H9 (cell line): Measurements from ENCODE around the gene RFNG. TPM values are rescaled to one million over a fixed set of nuclear protein-coding genes. Genes with fewer than 3 reads are reported as not detected.

Experiments
- DNase-seq: peaks from one replicate; pipeline ENCODE4 v3.0.0-alpha.2; 2017
- H2AFZ ChIP-seq: one replicate; pipeline ENCODE4 v1.6.1; 2013; ENCODE audit warnings: mild to moderate bottlenecking, low read length, control low read depth, moderate library complexity
- H2AK5ac ChIP-seq: 2 replicates; pipeline ENCODE4 v1.6.1; 2013; ENCODE audit warnings: low read length, control low read depth, mixed read lengths; ENCODE audit not compliant: insufficient read length
- H2BK120ac ChIP-seq: one replicate; pipeline ENCODE4 v1.6.1; 2013; ENCODE audit warnings: low read depth, mild to moderate bottlenecking, low read length, control low read depth, inconsistent platforms; ENCODE audit not compliant: poor library complexity, severe bottlenecking
- H2BK12ac ChIP-seq: 2 replicates; pipeline ENCODE4 v1.6.1; 2013; ENCODE audit warnings: low read length, control low read depth, mixed read lengths, low read depth; ENCODE audit not compliant: insufficient read length
- H2BK15ac ChIP-seq: 2 replicates; pipeline ENCODE4 v1.6.1; 2013; ENCODE audit warnings: low read depth, low read length, control low read depth
- H2BK20ac ChIP-seq: one replicate; pipeline ENCODE4 v1.6.1; 2013; ENCODE audit warnings: low read depth, mild to moderate bottlenecking, low read length, control low read depth, inconsistent platforms; ENCODE audit not compliant: poor library complexity, severe bottlenecking
- H2BK5ac ChIP-seq: 2 replicates; pipeline ENCODE4 v1.6.1; 2013; ENCODE audit warnings: low read length, control low read depth, mixed read lengths; ENCODE audit not compliant: insufficient read length
- H3K14ac ChIP-seq: 2 replicates; pipeline ENCODE4 v1.6.1; 2013; ENCODE audit warnings: low read length, control low read depth; ENCODE audit not compliant: insufficient read depth
- H3K18ac ChIP-seq: 2 replicates; pipeline ENCODE4 v1.6.1; 2013; ENCODE audit warnings: low read depth, mild to moderate bottlenecking, mixed read lengths, low read length, control low read depth; ENCODE audit not compliant: insufficient read length
- H3K23ac ChIP-seq: 2 replicates; pipeline ENCODE4 v1.6.1; 2013; ENCODE audit warnings: low read length, control low read depth, mixed read lengths, low read depth; ENCODE audit not compliant: insufficient read length
- H3K23me2 ChIP-seq: 2 replicates; pipeline ENCODE4 v1.6.1; 2013; ENCODE audit warnings: low read depth, mild to moderate bottlenecking, mixed read lengths, low read length, control low read depth; ENCODE audit not compliant: insufficient read length, poor library complexity, severe bottlenecking
- H3K27ac ChIP-seq: 2 replicates; pipeline ENCODE4 v1.5.1; 2013; ENCODE audit warnings: low read length, control low read depth, mixed read lengths, low read depth; ENCODE audit not compliant: insufficient read length
- H3K27me3 ChIP-seq: 2 replicates; pipeline ENCODE4 v1.6.1; 2013; ENCODE audit warnings: low read length, control low read depth, inconsistent platforms; ENCODE audit not compliant: insufficient read depth
- H3K4ac ChIP-seq: 2 replicates; pipeline ENCODE4 v1.6.1; 2013; ENCODE audit warnings: low read depth, mild to moderate bottlenecking, control low read depth, inconsistent platforms, low read length, moderate library complexity
- H3K4me1 ChIP-seq: 2 replicates; pipeline ENCODE4 v1.6.1; 2013; ENCODE audit warnings: low read length, control low read depth, inconsistent platforms; ENCODE audit not compliant: insufficient read depth
- H3K4me2 ChIP-seq: 2 replicates; pipeline ENCODE4 v1.6.1; 2013; ENCODE audit warnings: low read length, control low read depth, mixed read lengths; ENCODE audit not compliant: insufficient read length, insufficient read depth
- H3K56ac ChIP-seq: 2 replicates; pipeline ENCODE4 v1.6.1; 2013; ENCODE audit warnings: low read depth, mild to moderate bottlenecking, mixed read lengths, low read length, control low read depth; ENCODE audit not compliant: insufficient read length
- H3K79me1 ChIP-seq: 2 replicates; pipeline ENCODE4 v1.6.1; 2013; ENCODE audit warnings: low read depth, mild to moderate bottlenecking, moderate library complexity, low read length, control low read depth, inconsistent platforms; ENCODE audit not compliant: insufficient read depth, poor library complexity, severe bottlenecking
- H3K79me2 ChIP-seq: 2 replicates; pipeline ENCODE4 v1.6.1; 2013; ENCODE audit warnings: low read length, control low read depth, inconsistent platforms; ENCODE audit not compliant: insufficient read depth
- H3K9ac ChIP-seq: 2 replicates; pipeline ENCODE4 v1.6.1; 2013; ENCODE audit warnings: low read length, control low read depth, mixed read lengths; ENCODE audit not compliant: insufficient read length; ENCODE audit errors: extremely low read depth
- H3K9me3 ChIP-seq: one replicate; pipeline ENCODE4 v1.6.1; 2013; ENCODE audit warnings: low read depth, low read length, inconsistent platforms; ENCODE audit not compliant: control insufficient read depth
- H3T11ph ChIP-seq: one replicate; pipeline ENCODE4 v1.6.1; 2013; ENCODE audit warnings: mild to moderate bottlenecking, low read length, control low read depth, inconsistent platforms
- H4K20me1 ChIP-seq: one replicate; pipeline ENCODE4 v1.6.1; 2013; ENCODE audit not compliant: control insufficient read depth, insufficient read length, insufficient read depth
- H4K5ac ChIP-seq: 2 replicates; pipeline ENCODE4 v1.6.1; 2013; ENCODE audit warnings: low read depth, mild to moderate bottlenecking, mixed read lengths, low read length, control low read depth; ENCODE audit not compliant: insufficient read length
- H4K8ac ChIP-seq: replicated peaks from 2 replicates; pipeline ENCODE4 v1.6.1; 2013; ENCODE audit warnings: low read length, control low read depth, mixed read lengths, low read depth; ENCODE audit not compliant: insufficient read length
- H4K91ac ChIP-seq: 2 replicates; pipeline ENCODE4 v1.6.1; 2013; ENCODE audit warnings: low read depth, mild to moderate bottlenecking, moderate library complexity, mixed read lengths, low read length, control low read depth; ENCODE audit not compliant: insufficient read length
- H3K27ac Mint-ChIP-seq, 3 experiments: 2 replicates in 2 of 3; 3 replicates in 1 of 3; pipeline ENCODE4 v1.8.0; 2020 to 2021; ENCODE audit warnings: mixed read lengths in 3 of 3, mild to moderate bottlenecking in 1 of 3, moderate library complexity in 1 of 3
- H3K27me3 Mint-ChIP-seq: 2 replicates; pipeline ENCODE4 v1.8.0; 2021; ENCODE audit warnings: low read depth, mild to moderate bottlenecking, moderate library complexity, mixed read lengths
- H3K36me3 Mint-ChIP-seq, 3 experiments: 2 replicates in 2 of 3; 3 replicates in 1 of 3; pipeline ENCODE4 v1.8.0; 2020 to 2021; ENCODE audit warnings: low read depth in 3 of 3, mixed read lengths in 3 of 3; ENCODE audit not compliant: insufficient read depth in 1 of 3
- H3K4me1 Mint-ChIP-seq, 2 experiments: 2 replicates each; pipeline ENCODE4 v1.8.0; 2020; ENCODE audit warnings: mixed read lengths in 2 of 2
- H3K4me3 Mint-ChIP-seq, 2 experiments: 2 replicates in 1 of 2; 3 replicates in 1 of 2; pipeline ENCODE4 v1.8.0; 2020 to 2021; ENCODE audit warnings: mild to moderate bottlenecking in 2 of 2, mixed read lengths in 2 of 2, moderate library complexity in 1 of 2
- H3K9me3 Mint-ChIP-seq, 2 experiments: 2 replicates in 1 of 2; 3 replicates in 1 of 2; pipeline ENCODE4 v1.8.0; 2020; ENCODE audit warnings: mild to moderate bottlenecking in 2 of 2, mixed read lengths in 2 of 2, moderate library complexity in 1 of 2
- WGBS: extraction: QIAGEN DNeasy Blood & Tissue Kit; methylation state at CpG from one replicate; pipeline ENCODE4 v1.1.7; 2013; ENCODE audit warnings: missing lambda C conversion rate, low lambda C conversion rate, mixed read lengths; ENCODE audit not compliant: insufficient read length; ENCODE audit errors: extremely low coverage; 5-methylcytosine and 5-hydroxymethylcytosine counted together
- total RNA-seq: library from RNA; stranded (reverse); gene quantifications from 2 replicates; pipeline ENCODE4 v1.2.1, GENCODE V29; 2021
- TF ChIP-seq, protein P1 (sequence below): fragments of 200-600 bp; sonication (generic); conservative IDR thresholded peaks from 3 replicates; pipeline ENCODE4 v1.8.0; 2021; ENCODE audit warnings: antibody characterized with exemption, mild to moderate bottlenecking

RFNG gene
- total RNA-seq, 1 experiment from 2014 or later: 34.0 TPM

DNA sequence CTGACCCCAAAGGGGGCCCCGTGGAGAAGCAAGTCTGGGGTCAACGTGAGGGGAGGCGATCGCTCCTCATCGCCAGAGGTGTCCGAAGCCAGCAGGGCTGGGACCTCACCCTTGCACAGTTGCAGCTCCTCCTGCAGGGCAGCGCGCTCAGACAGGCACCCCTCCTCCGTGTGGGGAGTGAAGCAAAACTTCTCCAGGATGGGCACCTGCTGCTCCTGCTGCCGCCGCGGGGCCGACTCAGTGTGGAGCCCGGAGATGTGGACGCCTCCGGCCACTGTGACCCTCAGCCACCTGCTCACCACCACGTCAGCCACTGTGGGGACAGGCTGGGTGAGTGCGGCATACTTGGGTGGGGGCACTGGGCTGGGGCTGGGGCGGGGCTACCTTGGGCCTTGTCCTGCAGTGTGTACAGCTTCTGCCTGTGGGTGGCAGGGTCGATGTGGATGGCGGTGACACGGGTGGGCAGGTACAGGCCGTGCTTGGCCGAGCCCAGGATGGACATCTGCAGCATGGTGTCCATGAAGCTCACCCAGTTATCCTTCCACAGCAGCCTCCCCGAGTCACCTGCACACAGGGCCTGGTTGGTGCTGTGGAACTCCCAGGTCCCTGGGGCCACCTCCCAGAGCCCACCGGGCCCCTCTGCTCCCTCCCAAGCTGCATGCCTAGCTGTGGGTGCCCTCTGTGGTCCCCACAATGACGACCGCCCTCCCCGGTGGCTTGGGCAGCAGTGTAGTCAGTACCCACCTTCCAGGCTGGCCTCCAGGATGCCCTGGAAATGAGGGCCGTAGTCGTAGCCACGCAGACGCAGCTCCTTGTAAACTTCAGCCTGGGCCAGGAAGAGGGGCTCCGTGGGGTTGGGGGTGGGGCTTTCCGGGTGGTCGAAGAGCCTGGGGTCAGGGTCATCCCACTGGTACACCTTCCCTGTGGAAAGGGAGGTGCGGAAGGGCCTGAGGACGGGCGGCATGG, 35.6 kb upstream of the RFNG start:
- Histone ChIP-seq H4K91ac (no peak overlapping the region), H3K79me2 (no peaks in the 10 kb centered on the region), H3T11ph (no peak overlapping the region), H3K56ac (no peak overlapping the region), H3K23ac (no peak overlapping the region), H4K8ac (no peak overlapping the region), H2BK20ac (no peak overlapping the region), H2BK5ac (no peak overlapping the region), H4K5ac (no peak overlapping the region), H3K4me1 (no peaks in the 10 kb centered on the region), H3K4ac (no peak overlapping the region), H4K20me1 (no peaks in the 10 kb centered on the region), H3K9ac (no peak overlapping the region), H3K14ac (no peak overlapping the region), H3K79me1 (peaks cover 3% of the 10 kb centered on the region), H3K27ac (no peak overlapping the region), H2BK12ac (no peak overlapping the region), H2BK15ac (no peak overlapping the region), H3K4me2 (no peak overlapping the region), H2AK5ac (no peak overlapping the region), H3K9me3 (no peaks in the 10 kb centered on the region), H3K27me3 (no peaks in the 10 kb centered on the region), H3K23me2 (no peaks in the 10 kb centered on the region), H2BK120ac (no peak overlapping the region), H3K18ac (no peak overlapping the region), H2AFZ (no peak overlapping the region)
- Mint-ChIP-seq H3K9me3 (no peaks in the 10 kb centered on the region), H3K27ac (no peak overlapping the region), H3K4me3 (no peak overlapping the region), H3K36me3 (peaks cover 24 to 83% (median 64%) of the 10 kb centered on the region in 3 experiments; a peak in 6 of 7 replicates), H3K27me3 (no peaks in the 10 kb centered on the region), H3K4me1 (no peaks in the 10 kb centered on the region)
- TF ChIP-seq, protein P1, sequence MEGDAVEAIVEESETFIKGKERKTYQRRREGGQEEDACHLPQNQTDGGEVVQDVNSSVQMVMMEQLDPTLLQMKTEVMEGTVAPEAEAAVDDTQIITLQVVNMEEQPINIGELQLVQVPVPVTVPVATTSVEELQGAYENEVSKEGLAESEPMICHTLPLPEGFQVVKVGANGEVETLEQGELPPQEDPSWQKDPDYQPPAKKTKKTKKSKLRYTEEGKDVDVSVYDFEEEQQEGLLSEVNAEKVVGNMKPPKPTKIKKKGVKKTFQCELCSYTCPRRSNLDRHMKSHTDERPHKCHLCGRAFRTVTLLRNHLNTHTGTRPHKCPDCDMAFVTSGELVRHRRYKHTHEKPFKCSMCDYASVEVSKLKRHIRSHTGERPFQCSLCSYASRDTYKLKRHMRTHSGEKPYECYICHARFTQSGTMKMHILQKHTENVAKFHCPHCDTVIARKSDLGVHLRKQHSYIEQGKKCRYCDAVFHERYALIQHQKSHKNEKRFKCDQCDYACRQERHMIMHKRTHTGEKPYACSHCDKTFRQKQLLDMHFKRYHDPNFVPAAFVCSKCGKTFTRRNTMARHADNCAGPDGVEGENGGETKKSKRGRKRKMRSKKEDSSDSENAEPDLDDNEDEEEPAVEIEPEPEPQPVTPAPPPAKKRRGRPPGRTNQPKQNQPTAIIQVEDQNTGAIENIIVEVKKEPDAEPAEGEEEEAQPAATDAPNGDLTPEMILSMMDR: no peak
- WGBS: no CpG with 5 or more reads among the region's 39 CpGs
- no peak for DNase-seq
